Measurements from ENCODE around the gene MAP3K20.
"Not testable (repeated sequence)": the region's sequence is repeated elsewhere in the genome, so short reads cannot be mapped to it uniquely, and the experiment has no call there.

The MAP3K20 gene

GRCh38 chr2:173193925-173194324, 118.3 kb downstream of the MAP3K20 start:
- in situ Hi-C loops (cut with MboI; ENCODE audit: low sequenced_read_pairs): no loop called here

GRCh38 chr2:173195100-173195499, 119.5 kb downstream of the MAP3K20 start:
- in situ Hi-C loops (cut with MboI; ENCODE audit: low sequenced_read_pairs): no loop called here

DNA sequence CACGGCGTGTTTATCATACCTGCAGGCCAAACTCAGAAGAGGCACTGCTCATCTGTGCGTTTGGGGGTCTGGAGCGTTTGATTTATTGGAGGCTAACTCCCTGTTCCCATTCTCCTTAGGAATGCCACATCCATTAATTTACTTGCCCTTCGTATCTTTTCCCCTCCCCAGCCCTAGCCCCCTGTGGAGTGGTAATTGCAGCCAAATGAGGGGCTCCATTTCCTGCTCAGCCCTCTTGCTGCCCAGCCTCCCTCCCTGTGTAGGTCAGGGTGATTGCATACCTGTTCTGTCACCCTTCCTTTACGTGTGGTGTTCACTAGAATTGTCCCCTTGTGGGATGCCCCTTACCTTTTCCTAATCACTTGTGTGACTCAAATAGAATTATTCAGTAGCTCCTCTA, 120.4 kb downstream of the MAP3K20 start:
- in situ Hi-C loops (cut with MboI; ENCODE audit: low sequenced_read_pairs): no loop called here

GRCh38 chr2:173196638-173197037, 121.0 kb downstream of the MAP3K20 start:
- in situ Hi-C loops (cut with MboI; ENCODE audit: low sequenced_read_pairs): no loop called here

DNA sequence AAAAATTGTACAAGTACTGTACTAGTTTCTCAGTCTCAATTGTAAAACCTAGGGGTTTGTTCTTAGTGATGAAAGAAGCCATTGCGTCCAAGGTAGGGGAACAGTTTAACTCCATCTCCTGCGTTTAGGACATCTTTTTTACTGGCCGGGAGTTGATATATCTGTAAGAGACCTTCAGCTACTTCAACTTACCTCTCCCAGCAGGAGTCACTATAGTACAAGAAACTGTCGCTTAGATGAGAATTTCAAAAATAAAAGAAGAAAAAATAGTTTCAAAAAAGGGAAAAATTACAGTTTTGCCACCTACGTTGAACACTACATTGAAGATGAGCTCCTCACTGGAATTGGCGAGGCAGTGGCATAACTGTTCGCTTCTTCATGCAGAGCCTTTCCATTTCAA, 122.7 kb downstream of the MAP3K20 start:
- in situ Hi-C loops (cut with MboI; ENCODE audit: low sequenced_read_pairs): no loop called here

- in situ Hi-C loops (cut with MboI; ENCODE audit: low sequenced_read_pairs): no loop called here
Measured at GRCh38 chr2:173199294-173199693, 123.6 kb downstream of the MAP3K20 start.

DNA sequence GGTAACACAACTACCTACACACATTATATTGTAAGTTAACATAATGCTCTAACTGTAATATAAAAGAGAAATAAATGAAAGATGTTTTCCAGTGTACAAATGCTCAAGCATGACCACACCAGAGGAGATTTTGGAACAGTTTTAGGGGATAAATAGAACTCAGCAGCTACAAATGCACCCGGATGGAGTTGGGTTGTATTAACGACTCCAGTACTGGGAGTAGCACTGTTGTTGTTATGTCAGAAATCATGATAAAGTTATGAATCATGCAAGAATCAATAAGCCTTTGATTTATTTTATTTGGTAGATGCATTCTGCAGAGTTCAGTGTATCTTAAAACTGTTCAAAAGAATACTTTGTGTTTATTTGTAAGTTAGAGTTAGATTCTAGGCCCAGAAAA, 126.9 kb downstream of the MAP3K20 start:
- in situ Hi-C loops (cut with MboI; ENCODE audit: low sequenced_read_pairs): no loop called here

GRCh38 chr2:173204316-173204715, 128.7 kb downstream of the MAP3K20 start:
- in situ Hi-C loops (cut with MboI; ENCODE audit: low sequenced_read_pairs): no loop called here

- in situ Hi-C loops (cut with MboI; ENCODE audit: low sequenced_read_pairs): no loop called here
Measured at GRCh38 chr2:173205375-173205774, 129.7 kb downstream of the MAP3K20 start.

- in situ Hi-C loops (cut with MboI; ENCODE audit: low sequenced_read_pairs): not testable (repeated sequence)
Measured at GRCh38 chr2:173207124-173207523, 131.5 kb downstream of the MAP3K20 start.

DNA sequence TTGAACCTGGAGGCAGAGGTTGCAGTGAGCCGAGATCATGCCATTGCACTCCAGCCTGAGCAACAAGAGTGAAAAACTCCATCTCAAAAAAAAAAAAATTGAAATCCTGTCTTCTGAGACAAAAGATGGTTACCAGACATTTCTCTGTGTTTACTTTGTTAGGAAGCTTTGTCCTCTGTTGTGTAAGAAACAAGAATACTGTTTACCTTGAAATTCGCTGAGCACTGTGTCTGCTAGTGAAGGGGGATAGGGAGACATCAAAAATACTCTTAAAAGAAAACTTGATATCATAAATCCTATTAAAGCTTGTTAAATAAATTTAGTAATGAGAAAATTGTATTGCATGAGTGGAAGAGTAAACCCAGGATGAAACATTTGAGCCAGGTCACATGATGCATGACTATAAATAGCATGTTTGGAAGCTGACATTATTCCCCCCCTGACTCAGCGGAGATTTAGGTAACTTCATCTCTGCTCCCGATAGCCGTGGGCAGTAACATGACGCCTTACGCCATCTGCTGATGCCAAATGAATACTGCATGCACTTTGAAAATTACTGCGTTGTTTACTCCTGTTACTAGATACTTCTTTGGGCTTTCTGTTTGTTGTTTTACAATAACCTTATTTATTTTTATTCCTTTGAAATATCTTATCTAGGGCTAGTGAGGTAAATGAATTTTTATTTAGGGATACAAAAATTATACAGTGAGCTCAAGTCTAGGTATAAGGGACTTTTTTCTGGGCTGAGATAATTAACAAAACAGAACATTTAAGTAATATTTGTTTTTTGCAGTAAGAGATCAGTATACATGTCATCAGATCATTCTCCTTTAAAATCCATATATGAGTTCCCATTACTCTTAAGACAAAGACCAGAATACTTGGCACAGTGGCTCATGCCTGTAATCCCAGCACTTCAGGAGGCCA, 134.9 kb downstream of the MAP3K20 start:
- in situ Hi-C loops (cut with MboI; ENCODE audit: low sequenced_read_pairs): loop anchor here (5.0 kb wide), 1 partner anchor 183 kb away; no protein-coding TSS in a partner anchor

- in situ Hi-C loops (cut with MboI; ENCODE audit: low sequenced_read_pairs): loop anchor here (5.0 kb wide), 1 partner anchor 186 kb away; no protein-coding TSS in a partner anchor
Measured at GRCh38 chr2:173213181-173213580, 137.5 kb downstream of the MAP3K20 start.

DNA sequence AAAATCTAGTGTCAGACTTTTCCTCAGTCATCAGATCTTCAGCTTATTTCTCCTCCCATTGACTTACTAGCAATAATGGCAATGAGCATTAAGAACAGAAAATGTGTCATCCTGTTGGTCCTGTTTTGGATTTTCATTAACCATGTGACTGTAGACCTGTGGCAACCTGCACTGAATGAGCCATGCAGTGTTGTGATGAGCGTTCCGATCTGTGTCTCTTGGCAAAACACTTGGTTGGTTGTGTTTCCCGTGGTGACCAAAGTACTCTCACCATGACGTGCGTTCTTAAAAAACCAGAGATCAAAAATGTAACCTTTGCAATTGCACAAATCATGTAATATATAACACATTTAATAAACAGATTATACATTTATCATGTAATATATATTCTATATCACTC, 138.6 kb downstream of the MAP3K20 start:
- in situ Hi-C loops (cut with MboI; ENCODE audit: low sequenced_read_pairs): loop anchor here (5.0 kb wide), 1 partner anchor 187 kb away; no protein-coding TSS in a partner anchor

DNA sequence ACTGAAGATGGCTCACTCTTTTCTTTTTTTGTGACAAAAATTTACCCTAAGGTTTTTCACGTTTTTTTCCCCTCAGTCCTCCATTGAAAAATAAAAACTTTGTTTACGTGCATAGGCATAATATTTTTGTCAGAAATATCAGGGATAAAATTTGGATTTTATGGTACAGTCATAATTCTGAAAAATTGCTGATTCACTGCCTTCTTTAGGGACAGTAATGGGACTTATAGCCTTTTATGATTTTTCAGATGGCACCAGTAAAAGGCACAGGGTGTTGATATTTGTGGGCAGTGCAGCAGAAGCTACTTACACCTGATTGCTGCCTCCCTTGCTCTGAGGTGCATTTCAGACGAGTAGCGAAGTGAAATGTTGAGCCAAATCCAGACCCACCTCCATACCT, 139.7 kb downstream of the MAP3K20 start:
- in situ Hi-C loops (cut with MboI; ENCODE audit: low sequenced_read_pairs): no loop called here

DNA sequence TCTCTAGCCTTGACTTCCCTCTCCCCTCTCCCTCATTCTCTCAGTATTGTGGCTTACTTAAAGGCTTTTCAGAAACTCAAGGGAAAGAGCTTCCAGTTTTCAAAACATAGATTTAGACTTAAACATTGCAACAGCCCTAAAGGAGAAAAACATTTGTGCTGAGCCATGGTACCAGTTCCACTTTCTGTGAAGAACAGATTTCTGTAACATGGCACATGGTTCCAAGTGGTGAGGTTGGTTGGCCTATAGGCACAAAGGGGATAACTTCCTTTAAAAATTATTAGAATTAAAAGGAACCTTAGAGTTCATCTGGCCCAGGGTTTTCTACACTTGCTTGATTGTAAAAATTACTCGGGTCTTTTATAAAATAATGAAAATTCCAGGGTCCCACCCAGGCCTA, 140.4 kb downstream of the MAP3K20 start:
- in situ Hi-C loops (cut with MboI; ENCODE audit: low sequenced_read_pairs): no loop called here

DNA sequence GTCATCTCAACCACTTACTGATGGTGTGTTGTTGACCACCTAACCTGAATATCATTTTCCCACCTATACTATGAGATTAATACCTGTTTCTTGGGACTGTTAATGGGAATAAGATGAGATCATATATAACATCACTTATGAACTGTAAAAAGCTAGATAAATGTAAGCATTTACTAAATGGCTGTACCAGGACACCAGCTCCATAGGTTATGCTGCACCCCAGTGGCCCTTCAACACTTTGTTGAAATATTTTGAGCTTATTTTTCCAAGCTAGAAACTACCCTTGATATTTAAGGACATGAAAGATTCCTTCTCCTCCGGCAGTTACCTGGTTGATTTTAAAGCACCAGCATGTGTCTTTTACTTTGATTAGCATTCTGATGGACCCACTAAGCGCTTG, 141.0 kb downstream of the MAP3K20 start:
- in situ Hi-C loops (cut with MboI; ENCODE audit: low sequenced_read_pairs): no loop called here

- in situ Hi-C loops (cut with MboI; ENCODE audit: low sequenced_read_pairs): no loop called here
Measured at GRCh38 chr2:173217116-173217840, 141.6 kb downstream of the MAP3K20 start.

DNA sequence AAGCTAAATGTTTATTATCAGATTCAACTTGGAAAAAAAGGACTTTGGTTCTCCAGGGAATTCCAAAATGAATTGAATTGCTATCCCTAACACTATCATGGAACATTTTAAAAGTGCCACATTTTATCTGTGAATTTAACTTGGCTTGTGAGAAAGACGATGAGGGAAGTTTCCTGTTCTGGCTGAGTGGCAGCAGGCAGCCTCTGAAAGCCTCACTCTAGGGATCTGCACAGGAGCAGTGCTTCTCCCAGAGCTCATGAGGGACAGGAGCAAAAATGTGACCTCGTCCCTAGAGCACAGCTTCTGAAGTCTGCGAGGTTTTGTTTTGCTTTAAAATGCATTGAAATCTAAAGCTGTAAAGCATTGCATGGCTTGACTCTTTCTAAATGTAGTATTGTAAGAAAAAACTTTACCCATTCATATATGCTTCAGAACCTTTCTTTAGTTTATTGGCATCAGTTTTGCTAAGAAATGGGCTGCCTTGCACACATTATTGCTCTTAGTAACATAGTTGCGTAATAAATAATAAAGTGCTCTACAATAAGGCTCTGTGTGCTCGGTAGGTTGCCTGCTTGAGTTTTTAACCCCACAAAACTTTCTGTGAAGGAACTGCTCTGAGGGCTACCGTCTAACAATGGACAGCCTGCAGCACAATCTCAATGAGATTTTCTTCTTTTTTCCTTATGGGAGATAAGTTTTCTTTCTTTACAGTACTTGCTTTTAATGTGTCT, 142.8 kb downstream of the MAP3K20 start:
- in situ Hi-C loops (cut with MboI; ENCODE audit: low sequenced_read_pairs): no loop called here

DNA sequence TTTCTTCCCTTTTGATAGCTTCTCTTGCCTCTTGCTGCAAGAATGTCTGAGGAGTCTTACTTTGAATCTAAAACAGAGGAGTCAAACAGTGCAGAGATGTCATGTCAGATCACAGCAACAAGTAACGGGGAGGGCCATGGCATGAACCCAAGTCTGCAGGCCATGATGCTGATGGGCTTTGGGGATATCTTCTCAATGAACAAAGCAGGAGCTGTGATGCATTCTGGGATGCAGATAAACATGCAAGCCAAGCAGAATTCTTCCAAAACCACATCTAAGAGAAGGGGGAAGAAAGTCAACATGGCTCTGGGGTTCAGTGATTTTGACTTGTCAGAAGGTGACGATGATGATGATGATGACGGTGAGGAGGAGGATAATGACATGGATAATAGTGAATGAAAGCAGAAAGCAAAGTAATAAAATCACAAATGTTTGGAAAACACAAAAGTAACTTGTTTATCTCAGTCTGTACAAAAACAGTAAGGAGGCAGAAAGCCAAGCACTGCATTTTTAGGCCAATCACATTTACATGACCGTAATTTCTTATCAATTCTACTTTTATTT, 145.6 kb downstream of the MAP3K20 start:
- in situ Hi-C loops (cut with MboI; ENCODE audit: low sequenced_read_pairs): no loop called here

GRCh38 chr2:173221937-173222594, 146.4 kb downstream of the MAP3K20 start:
- in situ Hi-C loops (cut with MboI; ENCODE audit: low sequenced_read_pairs): no loop called here
